COR-L47 (cell line): Measurements from ENCODE around the gene C10orf105.

ENCODE experiments used
- DNase-seq: peaks from one replicate; lab custom pipeline; 2025; lab: John Stamatoyannopoulos, UW

The C10orf105 gene

GRCh38 chr10:71675295-71675970, 44.1 kb downstream of the C10orf105 start:
- no peak for DNase-seq

- no peak for DNase-seq
Observed at GRCh38 chr10:71671994-71672946, 47.3 kb downstream of the C10orf105 start.

- no peak for DNase-seq
Observed at GRCh38 chr10:71667387-71667752, 52.2 kb downstream of the C10orf105 start.

- DNase-seq = no peak
Observed at GRCh38 chr10:71666639-71667386, 52.8 kb downstream of the C10orf105 start.

- no peak for DNase-seq
Observed at GRCh38 chr10:71665456-71665855, 54.1 kb downstream of the C10orf105 start.

- DNase-seq = no peak
Observed at GRCh38 chr10:71664585-71664984, 55.0 kb downstream of the C10orf105 start.

GRCh38 chr10:71663311-71663710, 56.3 kb downstream of the C10orf105 start:
- DNase-seq = no peak

GRCh38 chr10:71661779-71662336, 57.7 kb downstream of the C10orf105 start:
- no peak for DNase-seq
